Measurements from ENCODE around the gene TMEM178A.

DNA sequence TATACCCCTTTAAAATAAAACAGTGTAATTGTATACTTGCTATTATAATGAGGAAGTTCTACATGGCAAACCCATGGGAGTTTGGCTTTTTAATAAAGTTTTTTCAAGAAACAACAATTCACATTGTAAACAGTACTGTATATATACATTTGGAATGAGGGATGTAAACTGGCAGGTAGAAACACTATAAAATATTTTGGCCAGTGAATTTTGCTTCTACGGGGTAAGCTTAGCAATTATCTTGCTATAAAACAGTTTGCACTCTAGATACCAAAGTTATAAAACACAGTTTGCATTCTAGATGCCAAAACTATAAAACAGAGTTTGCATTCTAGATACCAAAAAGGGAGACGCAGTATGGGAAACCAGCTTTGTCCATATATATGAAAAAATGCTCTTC is 96.7 kb downstream of the TMEM178A start:
- TF ChIP-seq, protein P1, sequence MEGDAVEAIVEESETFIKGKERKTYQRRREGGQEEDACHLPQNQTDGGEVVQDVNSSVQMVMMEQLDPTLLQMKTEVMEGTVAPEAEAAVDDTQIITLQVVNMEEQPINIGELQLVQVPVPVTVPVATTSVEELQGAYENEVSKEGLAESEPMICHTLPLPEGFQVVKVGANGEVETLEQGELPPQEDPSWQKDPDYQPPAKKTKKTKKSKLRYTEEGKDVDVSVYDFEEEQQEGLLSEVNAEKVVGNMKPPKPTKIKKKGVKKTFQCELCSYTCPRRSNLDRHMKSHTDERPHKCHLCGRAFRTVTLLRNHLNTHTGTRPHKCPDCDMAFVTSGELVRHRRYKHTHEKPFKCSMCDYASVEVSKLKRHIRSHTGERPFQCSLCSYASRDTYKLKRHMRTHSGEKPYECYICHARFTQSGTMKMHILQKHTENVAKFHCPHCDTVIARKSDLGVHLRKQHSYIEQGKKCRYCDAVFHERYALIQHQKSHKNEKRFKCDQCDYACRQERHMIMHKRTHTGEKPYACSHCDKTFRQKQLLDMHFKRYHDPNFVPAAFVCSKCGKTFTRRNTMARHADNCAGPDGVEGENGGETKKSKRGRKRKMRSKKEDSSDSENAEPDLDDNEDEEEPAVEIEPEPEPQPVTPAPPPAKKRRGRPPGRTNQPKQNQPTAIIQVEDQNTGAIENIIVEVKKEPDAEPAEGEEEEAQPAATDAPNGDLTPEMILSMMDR (IDR thresholded peaks at IDR 0.05; ENCODE audit: low read length): no peak
- no peak for TF ChIP-seq EZH2 (optimal IDR thresholded peaks at IDR 0.05; ENCODE audit: low read depth, low read length)
- no peak for TF ChIP-seq EZH2phosphoT487 (IDR thresholded peaks at IDR 0.05; ENCODE audit: low read length)
